Stimulated activated CD4-positive, alpha-beta T cell treated with anti-CD3 and anti-CD28 coated beads, Interleukin-2, amount 100 ng/mL, for 24 hours (primary cell): Measurements from ENCODE around the gene ZNF334.

Source experiments
- DNase-seq, 2 donors: peaks; one replicate each; pipeline ENCODE4 v3.0.0-alpha.2; 2020

ZNF334 gene

GRCh38 chr20:46512943-46513844 lies at the start of gene ZNF334:
Gene ZNF334, minus strand, starts transcription at chr20:46513559. Its CDS starts 1,457 bp downstream, at chr20:46512102.
- DNase-seq, result peak; percentile 46 to 69

GRCh38 chr20:46562373-46563169 lies 49.2 kb upstream of the ZNF334 start:
- DNase-seq, result peak; percentile 71 to 74

GRCh38 chr20:46562009-46562372 lies 48.6 kb upstream of the ZNF334 start:
- DNase-seq, result no peak

- DNase-seq, result no peak
These were observed 46.5 kb upstream of the ZNF334 start for GRCh38 chr20:46559685-46560440.

GRCh38 chr20:46559001-46559400 lies 45.6 kb upstream of the ZNF334 start:
- no peak for DNase-seq

GRCh38 chr20:46558511-46558959 lies 45.2 kb upstream of the ZNF334 start:
- peak; percentile 45 to 62 for DNase-seq

- no peak for DNase-seq
These were observed 44.0 kb upstream of the ZNF334 start for GRCh38 chr20:46557231-46557956.

- DNase-seq, result no peak
These were observed 42.1 kb upstream of the ZNF334 start for GRCh38 chr20:46555370-46555956.

- no peak for DNase-seq
These were observed 41.5 kb upstream of the ZNF334 start for GRCh38 chr20:46554828-46555227.

GRCh38 chr20:46553926-46554325 lies 40.6 kb upstream of the ZNF334 start:
- DNase-seq, result no peak

GRCh38 chr20:46552460-46553420 lies 39.4 kb upstream of the ZNF334 start:
- peak; percentile 42 to 46 for DNase-seq

GRCh38 chr20:46551522-46552381 lies 38.4 kb upstream of the ZNF334 start:
- DNase-seq, result no peak

GRCh38 chr20:46550461-46550860 lies 37.1 kb upstream of the ZNF334 start, which contains the start of gene OCSTAMP:
Gene OCSTAMP, minus strand, starts transcription at chr20:46550654. Its CDS starts 94 bp downstream, at chr20:46550560.
- no peak for DNase-seq

GRCh38 chr20:46549188-46549972 lies 36.0 kb upstream of the ZNF334 start:
- no peak for DNase-seq

- DNase-seq, result no peak
These were observed 35.3 kb upstream of the ZNF334 start for GRCh38 chr20:46548688-46549087.

GRCh38 chr20:46547995-46548394 lies 34.6 kb upstream of the ZNF334 start:
- no peak for DNase-seq

- DNase-seq, result no peak
These were observed 33.6 kb upstream of the ZNF334 start for GRCh38 chr20:46546936-46547335.

GRCh38 chr20:46546298-46546697 lies 32.9 kb upstream of the ZNF334 start:
- DNase-seq, result no peak

GRCh38 chr20:46545827-46546138 lies 32.4 kb upstream of the ZNF334 start:
- DNase-seq, result no peak
